WTC11 (cell line): ENCODE measurements around the gene LDB2. TPM values are rescaled to one million over a fixed set of nuclear protein-coding genes. Genes with fewer than 3 reads are reported as not detected.

Experiments used
- ATAC-seq: fragments of 200-7000 bp; cut with Tn5 transposase; 2 replicates; pipeline ENCODE4 v1.10.0; 2021; ENCODE audit warnings: mild to moderate bottlenecking, moderate library complexity
- CTCF ChIA-PET: fragments of 300-600 bp; sonication (Branson Sonifier 250); formaldehyde crosslinking; loops from one replicate; lab custom pipeline; 2021; ENCODE audit warnings: antibody characterized with exemption; lab: Charles Lee
- POLR2A ChIA-PET: fragments of 350-600 bp; sonication (Branson Sonifier 250); formaldehyde crosslinking; loops from one replicate; lab custom pipeline; 2021; ENCODE audit warnings: antibody characterized with exemption; lab: Charles Lee
- DNase-seq: peaks from one replicate; pipeline ENCODE4 v3.0.0; 2021; ENCODE audit warnings: low spot score
- H3K27ac Mint-ChIP-seq: 2 replicates; pipeline ENCODE4 v1.8.0; 2021; ENCODE audit warnings: mixed read lengths
- H3K27me3 Mint-ChIP-seq: 2 replicates; pipeline ENCODE4 v1.8.0; 2021; ENCODE audit warnings: low read depth, mild to moderate bottlenecking, moderate library complexity, mixed read lengths
- H3K36me3 Mint-ChIP-seq: 2 replicates; pipeline ENCODE4 v1.8.0; 2021; ENCODE audit warnings: mixed read lengths
- H3K4me1 Mint-ChIP-seq: 2 replicates; pipeline ENCODE4 v1.8.0; 2022; ENCODE audit warnings: mixed read lengths
- H3K4me3 Mint-ChIP-seq: 2 replicates; pipeline ENCODE4 v1.8.0; 2021; ENCODE audit warnings: mild to moderate bottlenecking, moderate library complexity, mixed read lengths
- H3K9me3 Mint-ChIP-seq: 2 replicates; pipeline ENCODE4 v1.8.0; 2021; ENCODE audit warnings: mixed read lengths
- CREB1 ChIP-seq: sonication (generic); formaldehyde crosslinking; IDR thresholded peaks from 2 replicates; pipeline ENCODE4 v1.8.0; 2023; ENCODE audit warnings: mild to moderate bottlenecking, missing genetic modification reagents
- ELF4 ChIP-seq: sonication (generic); formaldehyde crosslinking; IDR thresholded peaks from 2 replicates; pipeline ENCODE4 v1.8.1; 2022; ENCODE audit warnings: low read depth, mild to moderate bottlenecking, moderate library complexity, missing genetic modification reagents
- FOXK1 ChIP-seq: sonication (generic); formaldehyde crosslinking; IDR thresholded peaks from 2 replicates; pipeline ENCODE4 v1.8.0; 2022; ENCODE audit warnings: mild to moderate bottlenecking, moderate library complexity, missing genetic modification reagents
- IRF2 ChIP-seq: sonication (generic); formaldehyde crosslinking; IDR thresholded peaks from 2 replicates; pipeline ENCODE4 v1.8.0; 2022; ENCODE audit warnings: low read depth, missing genetic modification reagents, borderline replicate concordance
- JAZF1 ChIP-seq: fragments of 250-450 bp; sonication (Bioruptor Pico); IDR thresholded peaks from 2 replicates; pipeline ENCODE4 v1.9.0; 2021; ENCODE audit warnings: moderate library complexity, mild to moderate bottlenecking, inconsistent platforms
- JUN ChIP-seq: sonication (generic); formaldehyde crosslinking; IDR thresholded peaks from 2 replicates; pipeline ENCODE4 v1.8.0; 2023; ENCODE audit warnings: mild to moderate bottlenecking, missing genetic modification reagents
- MXD4 ChIP-seq: fragments of 250-450 bp; sonication (Bioruptor Pico); IDR thresholded peaks from 2 replicates; pipeline ENCODE4 v1.8.0; 2021; ENCODE audit warnings: mild to moderate bottlenecking, moderate library complexity, borderline replicate concordance
- RORB ChIP-seq: fragments of 250-450 bp; sonication (Bioruptor Pico); IDR thresholded peaks from 2 replicates; pipeline ENCODE4 v1.9.0; 2021; ENCODE audit warnings: mild to moderate bottlenecking
- SMAD4 ChIP-seq: sonication (generic); formaldehyde crosslinking; IDR thresholded peaks from 2 replicates; pipeline ENCODE4 v1.8.0; 2022; ENCODE audit warnings: mild to moderate bottlenecking, missing genetic modification reagents
- TEAD1 ChIP-seq: sonication (generic); formaldehyde crosslinking; IDR thresholded peaks from 2 replicates; pipeline ENCODE4 v1.8.0; 2022; ENCODE audit warnings: mild to moderate bottlenecking, missing genetic modification reagents
- TEAD4 ChIP-seq: sonication (generic); formaldehyde crosslinking; IDR thresholded peaks from 2 replicates; pipeline ENCODE4 v1.8.0; 2022; ENCODE audit warnings: mild to moderate bottlenecking, missing genetic modification reagents
- ZNF219 ChIP-seq: sonication (generic); formaldehyde crosslinking; IDR thresholded peaks from 2 replicates; pipeline ENCODE4 v1.8.0; 2023; ENCODE audit warnings: missing genetic modification reagents, mild to moderate bottlenecking, borderline replicate concordance
- ZNF396 ChIP-seq: fragments of 250-450 bp; sonication (Bioruptor Pico); IDR thresholded peaks from 2 replicates; pipeline ENCODE4 v1.8.0; 2021; ENCODE audit warnings: mild to moderate bottlenecking, moderate library complexity, borderline replicate concordance
- ZNF423 ChIP-seq: fragments of 250-450 bp; sonication (Bioruptor Pico); IDR thresholded peaks from 2 replicates; pipeline ENCODE4 v2.1.2; 2022; ENCODE audit warnings: mild to moderate bottlenecking, moderate library complexity
- total RNA-seq: library from RNA; stranded (reverse); gene quantifications from 3 replicates; pipeline ENCODE4 v1.2.3, GENCODE V29; 2021
- TF ChIP-seq, protein P1 (sequence below): sonication (generic); formaldehyde crosslinking; IDR thresholded peaks from 2 replicates; pipeline ENCODE4 v1.8.1; 2022; ENCODE audit warnings: missing genetic modification reagents, borderline replicate concordance
- TF ChIP-seq, protein P2 (sequence below): sonication (generic); formaldehyde crosslinking; IDR thresholded peaks from 2 replicates; pipeline ENCODE4 v1.8.1; 2022; ENCODE audit warnings: mild to moderate bottlenecking, missing genetic modification reagents, moderate library complexity, borderline replicate concordance
- TF ChIP-seq, protein P3 (sequence below): fragments of 250-450 bp; sonication (Bioruptor Pico); IDR thresholded peaks from 2 replicates; pipeline ENCODE4 v2.1.2; 2022; ENCODE audit warnings: mild to moderate bottlenecking, moderate library complexity
- TF ChIP-seq, protein P4 (sequence below): sonication (generic); formaldehyde crosslinking; IDR thresholded peaks from 2 replicates; pipeline ENCODE4 v1.8.0; 2022; ENCODE audit warnings: missing genetic modification reagents
- TF ChIP-seq, protein P5 (sequence below): sonication (generic); formaldehyde crosslinking; IDR thresholded peaks from 2 replicates; pipeline ENCODE4 v1.8.0; 2023; ENCODE audit warnings: missing genetic modification reagents, mild to moderate bottlenecking, borderline replicate concordance

Gene LDB2
- total RNA-seq, 1 experiment from 2014 or later, result 62.4 TPM

DNA sequence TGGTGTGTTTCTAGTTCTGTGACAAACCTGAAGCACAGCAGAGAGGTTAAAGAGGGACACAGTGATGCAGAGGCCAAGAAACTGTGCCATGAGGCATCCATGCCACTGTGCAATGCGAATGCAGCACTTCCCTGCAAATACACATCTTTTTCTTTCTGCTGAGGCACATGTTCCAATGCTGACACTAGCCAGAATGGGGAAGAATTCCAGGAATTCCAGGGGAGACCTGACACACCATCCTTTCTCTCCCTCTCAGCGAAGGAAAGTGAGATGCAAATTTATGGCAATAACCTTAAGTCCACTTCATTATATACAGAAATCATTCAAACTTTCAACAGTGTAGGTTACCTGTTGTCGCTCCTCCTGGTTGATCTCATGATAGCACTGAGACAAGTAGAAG, 204.8 kb downstream of the LDB2 start:
- Mint-ChIP-seq H3K27me3 (no peaks in the 10 kb centered on the region), H3K4me3 (peak overlapping the region; percentile 29; the same call in 1 of the 2 replicates), H3K27ac (peak overlapping the region; percentile 89), H3K36me3 (peaks cover 3% of the 10 kb centered on the region), H3K4me1 (peaks cover 70% of the 10 kb centered on the region), H3K9me3 (0 out of 2 replicates have a peak, but pooled peaks cover 3% of the 10 kb centered on the region)
- TF ChIP-seq ZNF423 (CRISPR knock-in tag) (no peak), IRF2 (CRISPR knock-in tag) (no peak), TEAD1 (peak; percentile 88; the same call in 1 of the 2 replicates), ZNF219 (CRISPR knock-in tag) (no peak), SMAD4 (CRISPR knock-in tag) (no peak), MXD4 (CRISPR knock-in tag) (no peak), ELF4 (CRISPR knock-in tag) (no peak), TEAD4 (CRISPR knock-in tag) (peak; percentile 84; the same call in 1 of the 2 replicates), RORB (CRISPR knock-in tag) (no peak), JUN (CRISPR knock-in tag) (no peak), JAZF1 (CRISPR knock-in tag) (no peak), FOXK1 (CRISPR knock-in tag) (no peak), ZNF396 (no peak)
- TF ChIP-seq, protein P1, sequence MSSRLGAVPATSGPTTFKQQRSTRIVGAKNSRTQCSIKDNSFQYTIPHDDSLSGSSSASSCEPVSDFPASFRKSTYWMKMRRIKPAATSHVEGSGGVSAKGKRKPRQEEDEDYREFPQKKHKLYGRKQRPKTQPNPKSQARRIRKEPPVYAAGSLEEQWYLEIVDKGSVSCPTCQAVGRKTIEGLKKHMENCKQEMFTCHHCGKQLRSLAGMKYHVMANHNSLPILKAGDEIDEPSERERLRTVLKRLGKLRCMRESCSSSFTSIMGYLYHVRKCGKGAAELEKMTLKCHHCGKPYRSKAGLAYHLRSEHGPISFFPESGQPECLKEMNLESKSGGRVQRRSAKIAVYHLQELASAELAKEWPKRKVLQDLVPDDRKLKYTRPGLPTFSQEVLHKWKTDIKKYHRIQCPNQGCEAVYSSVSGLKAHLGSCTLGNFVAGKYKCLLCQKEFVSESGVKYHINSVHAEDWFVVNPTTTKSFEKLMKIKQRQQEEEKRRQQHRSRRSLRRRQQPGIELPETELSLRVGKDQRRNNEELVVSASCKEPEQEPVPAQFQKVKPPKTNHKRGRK, result no peak
- TF ChIP-seq, protein P2, sequence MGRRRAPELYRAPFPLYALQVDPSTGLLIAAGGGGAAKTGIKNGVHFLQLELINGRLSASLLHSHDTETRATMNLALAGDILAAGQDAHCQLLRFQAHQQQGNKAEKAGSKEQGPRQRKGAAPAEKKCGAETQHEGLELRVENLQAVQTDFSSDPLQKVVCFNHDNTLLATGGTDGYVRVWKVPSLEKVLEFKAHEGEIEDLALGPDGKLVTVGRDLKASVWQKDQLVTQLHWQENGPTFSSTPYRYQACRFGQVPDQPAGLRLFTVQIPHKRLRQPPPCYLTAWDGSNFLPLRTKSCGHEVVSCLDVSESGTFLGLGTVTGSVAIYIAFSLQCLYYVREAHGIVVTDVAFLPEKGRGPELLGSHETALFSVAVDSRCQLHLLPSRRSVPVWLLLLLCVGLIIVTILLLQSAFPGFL (CRISPR knock-in tag), result no peak
- TF ChIP-seq, protein P3, sequence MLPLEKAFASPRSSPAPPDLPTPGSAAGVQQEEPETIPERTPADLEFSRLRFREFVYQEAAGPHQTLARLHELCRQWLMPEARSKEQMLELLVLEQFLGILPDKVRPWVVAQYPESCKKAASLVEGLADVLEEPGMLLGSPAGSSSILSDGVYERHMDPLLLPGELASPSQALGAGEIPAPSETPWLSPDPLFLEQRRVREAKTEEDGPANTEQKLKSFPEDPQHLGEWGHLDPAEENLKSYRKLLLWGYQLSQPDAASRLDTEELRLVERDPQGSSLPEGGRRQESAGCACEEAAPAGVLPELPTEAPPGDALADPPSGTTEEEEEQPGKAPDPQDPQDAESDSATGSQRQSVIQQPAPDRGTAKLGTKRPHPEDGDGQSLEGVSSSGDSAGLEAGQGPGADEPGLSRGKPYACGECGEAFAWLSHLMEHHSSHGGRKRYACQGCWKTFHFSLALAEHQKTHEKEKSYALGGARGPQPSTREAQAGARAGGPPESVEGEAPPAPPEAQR (CRISPR knock-in tag), result no peak
- ChIA-PET POLR2A (no interaction called here), CTCF (no interaction called here)
- ATAC-seq, result peak; percentile 36
- DNase-seq, result no peak

DNA sequence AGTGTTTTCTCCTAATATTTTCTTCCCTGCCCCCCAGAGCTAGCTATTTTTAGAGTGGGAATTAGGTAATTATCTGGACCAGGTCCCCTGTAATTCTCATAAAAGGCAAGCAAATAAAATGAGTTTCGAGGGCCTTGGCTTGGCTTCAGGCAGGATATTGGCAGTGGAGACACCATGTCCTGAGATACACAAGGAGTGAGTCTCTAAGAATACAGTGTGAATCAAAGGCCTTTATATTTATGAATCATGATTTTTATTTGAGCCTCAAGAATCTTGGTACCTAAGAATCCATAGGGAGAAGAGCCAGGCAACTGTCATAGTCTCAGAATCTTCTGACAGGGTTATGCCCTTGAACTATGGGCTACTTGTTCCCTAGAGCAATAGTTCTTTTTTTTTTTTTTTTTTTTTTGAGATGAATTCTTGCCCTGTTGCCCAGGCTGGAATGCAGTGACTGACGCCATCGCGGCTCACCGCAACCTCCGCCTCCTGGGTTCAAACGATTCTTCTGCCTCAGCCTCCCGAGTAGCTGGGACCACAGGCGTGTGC, 205.4 kb downstream of the LDB2 start:
- Mint-ChIP-seq H3K9me3 (0 out of 2 replicates have a peak, but pooled peaks cover 3% of the 10 kb centered on the region), H3K4me3 (peak overlapping the region; percentile 29; the same call in 1 of the 2 replicates), H3K27me3 (no peaks in the 10 kb centered on the region), H3K27ac (peak overlapping the region; percentile 89), H3K4me1 (peaks cover 75% of the 10 kb centered on the region), H3K36me3 (peaks cover 3% of the 10 kb centered on the region)
- ChIA-PET CTCF (no interaction called here), POLR2A (no interaction called here)
- ATAC-seq (no peak), DNase-seq (no peak)
- TF ChIP-seq, protein P4, sequence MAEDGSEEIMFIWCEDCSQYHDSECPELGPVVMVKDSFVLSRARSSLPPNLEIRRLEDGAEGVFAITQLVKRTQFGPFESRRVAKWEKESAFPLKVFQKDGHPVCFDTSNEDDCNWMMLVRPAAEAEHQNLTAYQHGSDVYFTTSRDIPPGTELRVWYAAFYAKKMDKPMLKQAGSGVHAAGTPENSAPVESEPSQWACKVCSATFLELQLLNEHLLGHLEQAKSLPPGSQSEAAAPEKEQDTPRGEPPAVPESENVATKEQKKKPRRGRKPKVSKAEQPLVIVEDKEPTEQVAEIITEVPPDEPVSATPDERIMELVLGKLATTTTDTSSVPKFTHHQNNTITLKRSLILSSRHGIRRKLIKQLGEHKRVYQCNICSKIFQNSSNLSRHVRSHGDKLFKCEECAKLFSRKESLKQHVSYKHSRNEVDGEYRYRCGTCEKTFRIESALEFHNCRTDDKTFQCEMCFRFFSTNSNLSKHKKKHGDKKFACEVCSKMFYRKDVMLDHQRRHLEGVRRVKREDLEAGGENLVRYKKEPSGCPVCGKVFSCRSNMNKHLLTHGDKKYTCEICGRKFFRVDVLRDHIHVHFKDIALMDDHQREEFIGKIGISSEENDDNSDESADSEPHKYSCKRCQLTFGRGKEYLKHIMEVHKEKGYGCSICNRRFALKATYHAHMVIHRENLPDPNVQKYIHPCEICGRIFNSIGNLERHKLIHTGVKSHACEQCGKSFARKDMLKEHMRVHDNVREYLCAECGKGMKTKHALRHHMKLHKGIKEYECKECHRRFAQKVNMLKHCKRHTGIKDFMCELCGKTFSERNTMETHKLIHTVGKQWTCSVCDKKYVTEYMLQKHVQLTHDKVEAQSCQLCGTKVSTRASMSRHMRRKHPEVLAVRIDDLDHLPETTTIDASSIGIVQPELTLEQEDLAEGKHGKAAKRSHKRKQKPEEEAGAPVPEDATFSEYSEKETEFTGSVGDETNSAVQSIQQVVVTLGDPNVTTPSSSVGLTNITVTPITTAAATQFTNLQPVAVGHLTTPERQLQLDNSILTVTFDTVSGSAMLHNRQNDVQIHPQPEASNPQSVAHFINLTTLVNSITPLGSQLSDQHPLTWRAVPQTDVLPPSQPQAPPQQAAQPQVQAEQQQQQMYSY (CRISPR knock-in tag), result no peak
- TF ChIP-seq RORB (CRISPR knock-in tag) (no peak), CREB1 (CRISPR knock-in tag) (no peak)
- TF ChIP-seq, protein P5, sequence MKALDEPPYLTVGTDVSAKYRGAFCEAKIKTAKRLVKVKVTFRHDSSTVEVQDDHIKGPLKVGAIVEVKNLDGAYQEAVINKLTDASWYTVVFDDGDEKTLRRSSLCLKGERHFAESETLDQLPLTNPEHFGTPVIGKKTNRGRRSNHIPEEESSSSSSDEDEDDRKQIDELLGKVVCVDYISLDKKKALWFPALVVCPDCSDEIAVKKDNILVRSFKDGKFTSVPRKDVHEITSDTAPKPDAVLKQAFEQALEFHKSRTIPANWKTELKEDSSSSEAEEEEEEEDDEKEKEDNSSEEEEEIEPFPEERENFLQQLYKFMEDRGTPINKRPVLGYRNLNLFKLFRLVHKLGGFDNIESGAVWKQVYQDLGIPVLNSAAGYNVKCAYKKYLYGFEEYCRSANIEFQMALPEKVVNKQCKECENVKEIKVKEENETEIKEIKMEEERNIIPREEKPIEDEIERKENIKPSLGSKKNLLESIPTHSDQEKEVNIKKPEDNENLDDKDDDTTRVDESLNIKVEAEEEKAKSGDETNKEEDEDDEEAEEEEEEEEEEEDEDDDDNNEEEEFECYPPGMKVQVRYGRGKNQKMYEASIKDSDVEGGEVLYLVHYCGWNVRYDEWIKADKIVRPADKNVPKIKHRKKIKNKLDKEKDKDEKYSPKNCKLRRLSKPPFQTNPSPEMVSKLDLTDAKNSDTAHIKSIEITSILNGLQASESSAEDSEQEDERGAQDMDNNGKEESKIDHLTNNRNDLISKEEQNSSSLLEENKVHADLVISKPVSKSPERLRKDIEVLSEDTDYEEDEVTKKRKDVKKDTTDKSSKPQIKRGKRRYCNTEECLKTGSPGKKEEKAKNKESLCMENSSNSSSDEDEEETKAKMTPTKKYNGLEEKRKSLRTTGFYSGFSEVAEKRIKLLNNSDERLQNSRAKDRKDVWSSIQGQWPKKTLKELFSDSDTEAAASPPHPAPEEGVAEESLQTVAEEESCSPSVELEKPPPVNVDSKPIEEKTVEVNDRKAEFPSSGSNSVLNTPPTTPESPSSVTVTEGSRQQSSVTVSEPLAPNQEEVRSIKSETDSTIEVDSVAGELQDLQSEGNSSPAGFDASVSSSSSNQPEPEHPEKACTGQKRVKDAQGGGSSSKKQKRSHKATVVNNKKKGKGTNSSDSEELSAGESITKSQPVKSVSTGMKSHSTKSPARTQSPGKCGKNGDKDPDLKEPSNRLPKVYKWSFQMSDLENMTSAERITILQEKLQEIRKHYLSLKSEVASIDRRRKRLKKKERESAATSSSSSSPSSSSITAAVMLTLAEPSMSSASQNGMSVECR, result no peak
